Epithelial cell of esophagus (primary cell): Measurements from ENCODE around the gene ROBO1.

Experiments used
- DNase-seq: peaks from one replicate; pipeline ENCODE4 v3.0.0; 2010; ENCODE audit warnings: low read depth
- H3K4me3 ChIP-seq: 2 replicates; pipeline ENCODE4 v1.5.1; 2011; ENCODE audit warnings: mild to moderate bottlenecking, low read length, control low read depth
- CTCF ChIP-seq: IDR thresholded peaks from 2 replicates; pipeline ENCODE4 v1.5.1; 2011; ENCODE audit warnings: low read depth, mild to moderate bottlenecking, low read length, control low read depth, inconsistent platforms; ENCODE audit not compliant: insufficient read depth; ENCODE audit errors: missing control alignments

Gene ROBO1

GRCh38 chr3:78900426-78900825 lies 867.4 kb downstream of the ROBO1 start:
- TF ChIP-seq CTCF: no peak
- DNase-seq: peak; percentile 13
- H3K4me3 ChIP-seq: no peak overlapping the region

- no peak for DNase-seq
- TF ChIP-seq CTCF: no peak
- H3K4me3 ChIP-seq: no peak overlapping the region
Measured at GRCh38 chr3:78895528-78895927, 872.3 kb downstream of the ROBO1 start.

GRCh38 chr3:78894787-78895186 lies 873.0 kb downstream of the ROBO1 start:
- DNase-seq: no peak
- no peak for TF ChIP-seq CTCF
- H3K4me3 ChIP-seq: no peak overlapping the region

- H3K4me3 ChIP-seq: no peak overlapping the region
- DNase-seq: no peak
- no peak for TF ChIP-seq CTCF
Measured at GRCh38 chr3:78893161-78893560, 874.6 kb downstream of the ROBO1 start.

- no peak for TF ChIP-seq CTCF
- H3K4me3 ChIP-seq: no peak overlapping the region
- DNase-seq: no peak
Measured at GRCh38 chr3:78889348-78889747, 878.5 kb downstream of the ROBO1 start.

- no peak overlapping the region for H3K4me3 ChIP-seq
- TF ChIP-seq CTCF: no peak
- no peak for DNase-seq
Measured at GRCh38 chr3:78888635-78889034, 879.2 kb downstream of the ROBO1 start.

GRCh38 chr3:78887547-78888011 lies 880.2 kb downstream of the ROBO1 start:
- TF ChIP-seq CTCF: no peak
- peak; percentile 56 for DNase-seq
- H3K4me3 ChIP-seq: no peak overlapping the region
